ENCODE measurements around the gene AMDHD1.

The AMDHD1 gene

GRCh38 chr12:95996034-95996658 is 53.0 kb downstream of the AMDHD1 start, which contains the start of gene HAL:
Gene HAL, minus strand, starts transcription at chr12:95996344. Its CDS starts 434 bp downstream, at chr12:95995910.
- DNase-seq = no peak

- no peak for DNase-seq
Observed at GRCh38 chr12:95997276-95997675, 54.1 kb downstream of the AMDHD1 start.

- no peak for DNase-seq
Observed at GRCh38 chr12:95997911-95998510, 54.9 kb downstream of the AMDHD1 start.

GRCh38 chr12:95998611-95999286 is 55.6 kb downstream of the AMDHD1 start:
- DNase-seq = peak; percentile 24 to 35

GRCh38 chr12:95999484-95999883 is 56.4 kb downstream of the AMDHD1 start:
- DNase-seq = no peak

GRCh38 chr12:96000858-96001257 is 57.7 kb downstream of the AMDHD1 start:
- no peak for DNase-seq

GRCh38 chr12:96006727-96007126 is 63.6 kb downstream of the AMDHD1 start:
- DNase-seq = no peak

- DNase-seq = no peak
Observed at GRCh38 chr12:96007729-96008128, 64.6 kb downstream of the AMDHD1 start.

- no peak for DNase-seq
Observed at GRCh38 chr12:96014943-96015599, 71.9 kb downstream of the AMDHD1 start.

- no peak for DNase-seq
Observed at GRCh38 chr12:96015672-96016071, 72.5 kb downstream of the AMDHD1 start.

Data from stimulated activated CD4-positive, alpha-beta T cell treated with anti-CD3 and anti-CD28 coated beads, Interleukin-2, amount 100 ng/mL, for 24 hours (primary cell).